ENCODE results near the gene GTF2A1. TPM values are rescaled to one million over a fixed set of nuclear protein-coding genes. Genes with fewer than 3 reads are reported as not detected.
A peak's percentile ranks its signal among the peaks of the same experiment; 100 is the strongest.

GTF2A1 gene
- total RNA-seq, 4 donors from 2014 or later, result 27.7 to 50.0 (median 35.6) TPM

DNA sequence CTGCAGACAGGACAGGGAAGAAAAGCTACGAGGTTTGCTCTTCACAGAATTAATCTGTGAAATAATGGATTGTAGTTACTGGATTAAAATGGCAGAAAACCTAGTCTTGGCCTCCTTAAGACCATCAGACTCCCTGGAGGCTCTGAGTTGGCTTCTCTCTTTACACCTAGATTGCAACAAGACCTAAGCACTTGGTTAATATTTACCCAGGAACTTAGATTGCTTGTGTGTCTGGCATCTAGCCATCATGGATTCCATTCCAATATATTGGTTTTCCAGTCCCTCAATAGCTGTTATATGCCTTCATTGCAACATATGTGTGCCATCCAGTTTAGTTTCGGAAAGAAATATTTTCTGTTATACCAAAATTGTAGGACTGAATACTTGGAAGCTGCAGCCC is 1.9 kb upstream of the GTF2A1 start:
- Histone ChIP-seq H3K9me3 (no peaks in the 10 kb centered on the region), H3K4me3 (no peak overlapping the region), H3K4me1 (peaks cover 23% of the 10 kb centered on the region), H3K27ac (no peak overlapping the region), H3K36me3 (no peaks in the 10 kb centered on the region), H3K27me3 (no peaks in the 10 kb centered on the region)
- DNase-seq (ENCODE audit: low spot score in 2 of 2), result no peak
- TF ChIP-seq POLR2AphosphoS5 (IDR thresholded peaks at IDR 0.05) (no peak), POLR2A (IDR thresholded peaks at IDR 0.05) (no peak), EP300 (IDR thresholded peaks at IDR 0.05) (no peak), CTCF (IDR thresholded peaks at IDR 0.05) (no peak)
- WGBS, result 95% methylated on average over 2 of the region's 2 CpGs

DNA sequence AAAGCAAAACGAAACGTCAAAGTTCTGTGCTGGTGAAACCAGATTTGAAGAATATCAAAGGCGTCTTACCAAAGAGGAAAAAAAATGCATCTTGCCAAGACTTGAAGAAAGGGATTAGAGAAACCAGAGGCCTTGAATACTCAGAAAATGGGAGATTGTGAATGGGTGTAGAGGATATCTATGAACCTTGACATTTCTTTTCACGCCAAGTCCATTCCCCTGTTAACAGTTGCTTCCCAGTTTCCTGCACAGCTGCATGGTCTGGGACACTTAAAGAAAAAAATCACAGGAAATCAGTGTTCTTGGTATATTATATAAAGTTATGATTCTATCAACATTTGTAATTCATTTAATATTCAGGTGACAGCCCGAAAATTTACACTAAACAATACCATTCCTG is 1.4 kb upstream of the GTF2A1 start:
- Histone ChIP-seq H3K36me3 (no peaks in the 10 kb centered on the region), H3K4me1 (peaks cover 27% of the 10 kb centered on the region), H3K27ac (peak overlapping the region; percentile 97), H3K9me3 (no peaks in the 10 kb centered on the region), H3K4me3 (peak overlapping the region; percentile 88), H3K27me3 (no peaks in the 10 kb centered on the region)
- TF ChIP-seq POLR2A (IDR thresholded peaks at IDR 0.05) (no peak), POLR2AphosphoS5 (IDR thresholded peaks at IDR 0.05) (no peak), CTCF (IDR thresholded peaks at IDR 0.05) (no peak)
- no peak for DNase-seq (ENCODE audit: low spot score in 2 of 2)
- WGBS, result 67% methylated on average over 5 of the region's 5 CpGs

DNA sequence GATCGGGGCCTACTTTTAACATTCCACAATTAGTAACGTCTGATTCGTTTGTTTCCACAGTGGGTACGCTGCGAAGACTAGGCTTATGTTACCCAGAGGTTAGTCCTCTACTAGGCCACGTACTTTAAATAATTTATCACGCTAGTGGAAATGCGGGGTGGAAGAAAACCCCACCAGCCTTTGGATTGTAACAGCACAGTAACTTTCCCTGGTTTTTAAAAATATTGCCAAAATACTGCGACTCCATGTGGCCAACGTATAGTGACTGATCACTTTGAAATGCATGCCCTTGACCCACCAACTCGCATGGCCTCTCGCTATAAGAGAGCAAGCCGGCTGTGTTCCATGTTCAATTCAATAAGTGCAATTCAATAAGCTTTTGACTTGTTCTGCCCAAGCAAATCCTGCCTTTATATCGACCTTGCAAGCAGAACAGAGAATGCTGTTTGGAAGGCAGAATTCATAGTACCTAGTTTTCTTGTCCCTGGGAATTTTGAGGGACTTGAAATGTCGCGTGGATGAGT is 882 bp upstream of the GTF2A1 start:
- WGBS, result 27% methylated on average over 16 of the region's 16 CpGs
- Histone ChIP-seq H3K4me1 (peaks cover 27% of the 10 kb centered on the region), H3K36me3 (no peaks in the 10 kb centered on the region), H3K27me3 (no peaks in the 10 kb centered on the region), H3K4me3 (peak overlapping the region; percentile 88), H3K9me3 (no peaks in the 10 kb centered on the region), H3K27ac (peak overlapping the region; percentile 97)
- TF ChIP-seq EP300 (IDR thresholded peaks at IDR 0.05), result no peak
- TF ChIP-seq POLR2AphosphoS5 (IDR thresholded peaks at IDR 0.05), result no peak
- no peak for TF ChIP-seq CTCF (IDR thresholded peaks at IDR 0.05)
- TF ChIP-seq POLR2A (IDR thresholded peaks at IDR 0.05), result no peak
- DNase-seq (ENCODE audit: low spot score in 2 of 2), result no peak

- DNase-seq (ENCODE audit: low spot score in 2 of 2), result no peak
- WGBS, result 1% methylated on average over 10 of the region's 13 CpGs
These were observed 254 bp downstream of the GTF2A1 start for GRCh38 chr14:81220580-81220829.

More at GRCh38 chr14:81220580-81220829, 254 bp downstream of the GTF2A1 start:
- Histone ChIP-seq H3K36me3 (peaks cover 5% of the 10 kb centered on the region), H3K27ac (peak overlapping the region; percentile 97), H3K4me3 (peak overlapping the region; percentile 88), H3K27me3 (no peaks in the 10 kb centered on the region), H3K4me1 (peaks cover 27% of the 10 kb centered on the region), H3K9me3 (no peaks in the 10 kb centered on the region)
- TF ChIP-seq EP300 (IDR thresholded peaks at IDR 0.05) (no peak), POLR2A (IDR thresholded peaks at IDR 0.05) (no peak), CTCF (IDR thresholded peaks at IDR 0.05) (no peak), POLR2AphosphoS5 (IDR thresholded peaks at IDR 0.05) (no peak)
